ENCODE measurements around the gene MYO15B. TPM values are rescaled to one million over a fixed set of nuclear protein-coding genes. Genes with fewer than 3 reads are reported as not detected.

The MYO15B gene
- total RNA-seq, 4 donors from 2014 or later, result 51.5 to 191 (median 73.5) TPM

GRCh38 chr17:75561927-75562603 lies 25.5 kb upstream of the MYO15B start:
- no peak for TF ChIP-seq CTCF (IDR thresholded peaks at IDR 0.05; ENCODE audit: low read depth)

GRCh38 chr17:75563063-75563758 lies 24.4 kb upstream of the MYO15B start:
- no peak for TF ChIP-seq CTCF (IDR thresholded peaks at IDR 0.05; ENCODE audit: low read depth)

GRCh38 chr17:75564195-75564594 lies 23.4 kb upstream of the MYO15B start:
- no peak for TF ChIP-seq CTCF (IDR thresholded peaks at IDR 0.05; ENCODE audit: low read depth)

- no peak for TF ChIP-seq CTCF (IDR thresholded peaks at IDR 0.05; ENCODE audit: low read depth)
Measured at GRCh38 chr17:75565066-75565465, 22.5 kb upstream of the MYO15B start.

GRCh38 chr17:75565618-75566017 lies 22.0 kb upstream of the MYO15B start:
- no peak for TF ChIP-seq CTCF (IDR thresholded peaks at IDR 0.05; ENCODE audit: low read depth)

- TF ChIP-seq CTCF (IDR thresholded peaks at IDR 0.05; ENCODE audit: low read depth), result no peak
Measured at GRCh38 chr17:75566416-75566815, 21.2 kb upstream of the MYO15B start.

- TF ChIP-seq CTCF (IDR thresholded peaks at IDR 0.05; ENCODE audit: low read depth), result no peak
Measured at GRCh38 chr17:75566834-75567233, 20.8 kb upstream of the MYO15B start.

All from subcutaneous adipose tissue (tissue), 4 donors.